Measurements from ENCODE around the gene PPP1R13B.

- TF ChIP-seq GATA2 (IDR thresholded peaks at IDR 0.05; ENCODE audit: low read depth, low read length) (no peak), GATA3 (IDR thresholded peaks at IDR 0.05; ENCODE audit: low read depth, low read length) (no peak)
These were observed 8.7 kb upstream of the PPP1R13B start for GRCh38 chr14:103856105-103856504.

All from SH-SY5Y (cell line).